Smooth muscle cell (in vitro differentiated cells): Measurements from ENCODE around the gene ELMO1. TPM values are rescaled to one million over a fixed set of nuclear protein-coding genes. Genes with fewer than 3 reads are reported as not detected.

Experiments
- DNase-seq: peaks from one replicate; lab custom pipeline; 2025; ENCODE audit not compliant: unreplicated experiment; lab: John Stamatoyannopoulos, UW
- H2AFZ ChIP-seq: fragments of 200-600 bp; sonication (generic); 2 replicates; pipeline ENCODE4 v1.6.0; 2016; ENCODE audit warnings: antibody characterized with exemption, low read depth, mild to moderate bottlenecking
- H3F3A ChIP-seq: fragments of 200-600 bp; sonication (generic); 2 replicates; pipeline ENCODE4 v1.6.0; 2017; ENCODE audit warnings: antibody characterized with exemption, low read depth
- H3K27ac ChIP-seq: fragments of 200-600 bp; sonication (generic); 2 replicates; pipeline ENCODE4 v1.5.1; 2016; ENCODE audit warnings: low read depth, mild to moderate bottlenecking
- H3K27me3 ChIP-seq: fragments of 200-600 bp; sonication (generic); 2 replicates; pipeline ENCODE4 v1.6.1; 2016; ENCODE audit warnings: low read depth, mild to moderate bottlenecking
- H3K36me3 ChIP-seq: fragments of 200-600 bp; sonication (generic); 2 replicates; pipeline ENCODE4 v1.5.1; 2016; ENCODE audit warnings: low read depth
- H3K4me1 ChIP-seq: fragments of 200-600 bp; sonication (generic); 2 replicates; pipeline ENCODE4 v1.5.1; 2016; ENCODE audit warnings: low read depth
- H3K4me2 ChIP-seq: fragments of 200-600 bp; sonication (generic); 2 replicates; pipeline ENCODE4 v1.6.0; 2016; ENCODE audit warnings: mild to moderate bottlenecking
- H3K4me3 ChIP-seq: fragments of 200-600 bp; sonication (generic); 2 replicates; pipeline ENCODE4 v1.5.1; 2016; ENCODE audit warnings: mild to moderate bottlenecking
- H3K79me2 ChIP-seq: fragments of 200-600 bp; sonication (generic); 2 replicates; pipeline ENCODE4 v1.6.0; 2016; ENCODE audit warnings: low read depth, mild to moderate bottlenecking
- H3K9ac ChIP-seq: fragments of 200-600 bp; sonication (generic); 2 replicates; pipeline ENCODE4 v1.6.0; 2016; ENCODE audit warnings: low read depth
- H3K9me3 ChIP-seq: fragments of 200-600 bp; sonication (generic); replicated peaks from 2 replicates; pipeline ENCODE4 v1.5.1; 2016; ENCODE audit warnings: low read depth
- H4K20me1 ChIP-seq: fragments of 200-600 bp; sonication (generic); 2 replicates; pipeline ENCODE4 v1.6.0; 2016; ENCODE audit warnings: low read depth
- CTCF ChIP-seq: fragments of 200-600 bp; sonication (generic); IDR thresholded peaks from 2 replicates; pipeline ENCODE4 v1.5.1; 2017; ENCODE audit warnings: borderline replicate concordance, mild to moderate bottlenecking, antibody characterized with exemption; ENCODE audit not compliant: insufficient read depth, poor library complexity, severe bottlenecking
- WGBS: methylation state at CpG from one replicate; pipeline ENCODE4 v1.1.7; 2016; ENCODE audit warnings: low lambda C conversion rate; 5-methylcytosine and 5-hydroxymethylcytosine counted together
- polyA plus RNA-seq: library from polyadenylated mRNA; unstranded; fragments of >200 nt; fragmentation: Nextera tagmentation; extraction: Ambion mirVana; gene quantifications from 2 replicates; pipeline ENCODE4 v1.2.1, GENCODE V29; 2016
- total RNA-seq: library from RNA; depleted of rRNA; stranded (reverse); fragments of >200 nt; gene quantifications from 2 replicates; pipeline ENCODE4 v1.2.3, GENCODE V29; 2014

The ELMO1 gene
- total and polyA plus RNA-seq, 2 experiments from 2014 or later: 8.2 to 36.0 TPM

GRCh38 chr7:37438906-37439652 lies 9.6 kb downstream of the ELMO1 start:
- H4K20me1 ChIP-seq: no peaks in the 10 kb centered on the region
- H3K27ac ChIP-seq: no peak overlapping the region
- peaks cover 9% of the 10 kb centered on the region for H3K4me1 ChIP-seq
- H3K4me3 ChIP-seq: no peak overlapping the region
- no peaks in the 10 kb centered on the region for H3K27me3 ChIP-seq
- no peaks in the 10 kb centered on the region for H3F3A ChIP-seq
- peaks cover 13% of the 10 kb centered on the region for H3K79me2 ChIP-seq
- no peak overlapping the region for H3K9ac ChIP-seq
- TF ChIP-seq CTCF: no peak
- 97% methylated on average over 4 of the region's 4 CpGs for WGBS
- H2AFZ ChIP-seq: no peak overlapping the region
- H3K9me3 ChIP-seq: no peaks in the 10 kb centered on the region
- no peaks in the 10 kb centered on the region for H3K36me3 ChIP-seq
- H3K4me2 ChIP-seq: no peak overlapping the region
- DNase-seq: no peak

DNA sequence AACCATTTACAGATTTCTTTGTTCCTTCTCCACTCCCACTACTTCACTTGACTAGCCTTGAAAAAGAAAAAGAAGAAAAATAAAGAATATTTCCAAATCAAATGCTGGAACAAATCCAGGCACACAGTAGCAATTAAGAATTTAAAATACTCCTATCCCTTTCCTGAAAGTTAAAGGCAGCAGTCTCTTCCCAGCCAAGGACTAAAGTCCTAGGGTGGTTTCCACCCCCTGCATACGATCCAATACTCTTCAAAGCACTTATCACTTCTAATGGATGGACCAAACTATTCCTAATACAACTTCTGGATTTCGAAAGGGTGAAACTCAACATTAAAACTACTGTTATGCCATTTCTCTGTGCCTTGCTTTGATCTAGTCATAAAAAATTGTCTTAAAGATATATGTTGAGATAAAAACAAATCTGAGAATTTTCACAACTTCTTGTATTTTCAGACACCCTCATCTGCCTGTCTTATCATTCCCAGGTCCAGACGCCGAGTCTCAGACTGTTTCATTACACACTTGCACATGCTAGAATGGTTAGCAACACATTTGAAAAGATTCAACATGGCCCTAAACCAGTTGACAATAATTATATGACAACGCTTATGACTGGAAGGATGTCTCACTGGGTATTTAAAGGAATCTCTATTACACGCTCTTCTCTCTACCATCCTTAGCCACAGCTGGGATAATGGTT lies 13.4 kb downstream of the ELMO1 start:
- whole genome bisulfite sequencing: 82% methylated on average over 6 of the region's 6 CpGs
- Histone ChIP-seq H3K9me3 (no peaks in the 10 kb centered on the region), H3K4me1 (no peaks in the 10 kb centered on the region), H3K27me3 (no peaks in the 10 kb centered on the region), H3K27ac (no peak overlapping the region), H3K4me2 (no peak overlapping the region), H4K20me1 (no peaks in the 10 kb centered on the region), H3K36me3 (no peaks in the 10 kb centered on the region), H3K79me2 (peaks cover 8% of the 10 kb centered on the region), H2AFZ (no peak overlapping the region), H3K9ac (no peak overlapping the region), H3F3A (no peaks in the 10 kb centered on the region), H3K4me3 (no peak overlapping the region)
- no peak for DNase-seq
- TF ChIP-seq CTCF: no peak

- Histone ChIP-seq H3K9ac (no peak overlapping the region), H3K4me2 (no peak overlapping the region), H3K4me1 (no peaks in the 10 kb centered on the region), H2AFZ (no peak overlapping the region), H3K9me3 (no peaks in the 10 kb centered on the region), H3K36me3 (no peaks in the 10 kb centered on the region), H3K4me3 (no peak overlapping the region), H3K79me2 (peaks cover 8% of the 10 kb centered on the region), H3K27ac (no peak overlapping the region), H3K27me3 (no peaks in the 10 kb centered on the region), H4K20me1 (no peaks in the 10 kb centered on the region), H3F3A (no peaks in the 10 kb centered on the region)
- no peak for TF ChIP-seq CTCF
- DNase-seq: no peak
- 76% methylated on average over 3 of the region's 3 CpGs for WGBS
Measured at GRCh38 chr7:37434529-37434928, 14.1 kb downstream of the ELMO1 start.
